Bladder microvascular endothelial cell (primary cell): ENCODE data around the gene RAPGEF6. TPM values are rescaled to one million over a fixed set of nuclear protein-coding genes. Genes with fewer than 3 reads are reported as not detected.

ENCODE experiments used
- total RNA-seq: library from RNA; depleted of rRNA; stranded (reverse); fragments of >200 nt; gene quantifications from 2 replicates; pipeline ENCODE4 v1.2.3, GENCODE V29; 2014

Gene RAPGEF6
- 19.1 and 44.7 TPM in 2 replicates for total RNA-seq

DNA sequence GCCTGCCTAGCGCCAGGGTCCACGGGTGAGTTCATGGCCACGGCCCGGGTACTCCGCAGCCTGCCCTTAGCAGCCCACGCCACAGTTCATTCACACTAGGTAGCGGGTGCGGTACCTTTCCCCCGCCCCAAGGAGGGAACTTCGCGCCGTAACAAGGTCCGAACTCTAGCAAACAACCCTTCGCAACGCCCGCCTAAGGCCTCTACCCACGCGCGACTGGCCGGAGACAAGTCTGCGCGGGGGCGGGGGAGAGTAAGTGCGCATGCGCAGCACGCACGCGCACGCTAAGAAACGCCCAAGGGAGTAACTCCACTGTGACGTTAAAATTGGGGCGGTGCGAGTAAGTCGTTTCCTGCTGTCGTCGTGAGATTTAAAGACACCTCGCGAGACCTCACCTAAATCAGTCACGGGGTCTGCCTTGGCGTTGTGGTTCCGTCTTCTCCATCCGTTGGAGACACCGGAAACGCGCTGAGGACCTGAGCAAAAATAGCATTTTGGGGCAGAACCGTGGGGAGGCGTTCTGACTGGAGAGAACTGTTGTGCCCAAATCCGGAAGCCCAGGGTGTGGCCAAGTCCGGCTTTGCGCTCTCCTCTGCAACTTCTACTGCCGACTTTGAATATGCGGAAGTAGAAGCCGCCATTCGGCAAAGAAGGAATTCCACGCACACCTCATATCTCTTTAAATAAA lies at the start of gene RAPGEF6:
TSS of gene RAPGEF6 (minus strand) at position 234 of the 688 bp plus-strand sequence. CDS start at position 35, 199 bp downstream.

Other genes with a start within 250 kb of the RAPGEF6 start
- 18.3 and 33.9 TPM in 2 replicates for gene FNIP1, start 161.8 kb upstream of the RAPGEF6 start, total RNA-seq